SK-N-SH treated with all-trans-retinoic acid at 6 μM for 48 hours (cell line): ENCODE data around the gene SEMA4D.

ENCODE experiments used
- ARNTL ChIP-seq: fragments of 450-650 bp; formaldehyde crosslinking; IDR thresholded peaks from 2 replicates; pipeline ENCODE4 v1.5.0; 2020; ENCODE audit warnings: low read depth, mild to moderate bottlenecking, moderate library complexity, borderline replicate concordance
- BACH2 ChIP-seq: fragments of 250-450 bp; sonication (Bioruptor Pico); IDR thresholded peaks from 2 replicates; pipeline ENCODE4 v1.9.0; 2021; ENCODE audit warnings: mild to moderate bottlenecking, borderline replicate concordance
- CREB5 ChIP-seq: fragments of 250-450 bp; sonication (Bioruptor Pico); IDR thresholded peaks from 2 replicates; pipeline ENCODE4 v1.5.1; 2020; ENCODE audit warnings: low read depth, mild to moderate bottlenecking, moderate library complexity
- OSR1 ChIP-seq: fragments of 250-450 bp; sonication (Bioruptor Pico); IDR thresholded peaks from 2 replicates; pipeline ENCODE4 v1.8.0; 2022; ENCODE audit warnings: moderate library complexity, mild to moderate bottlenecking, inconsistent platforms
- RARB ChIP-seq: fragments of 250-450 bp; sonication (Bioruptor Pico); IDR thresholded peaks from 2 replicates; pipeline ENCODE4 v1.8.0; 2021; ENCODE audit warnings: mild to moderate bottlenecking, moderate library complexity
- ZFP3 ChIP-seq: fragments of 250-450 bp; sonication (Bioruptor Pico); IDR thresholded peaks from 2 replicates; pipeline ENCODE4 v1.5.0; 2020; ENCODE audit warnings: mild to moderate bottlenecking, moderate library complexity
- ZNF8 ChIP-seq: fragments of 450-650 bp; formaldehyde crosslinking; IDR thresholded peaks from 2 replicates; pipeline ENCODE4 v1.5.0; 2020; ENCODE audit warnings: mild to moderate bottlenecking, moderate library complexity

GRCh38 chr9:89480825-89481537, 16.9 kb downstream of the SEMA4D start:
- TF ChIP-seq ARNTL (CRISPR knock-in tag) (no peak), OSR1 (CRISPR knock-in tag) (no peak), RARB (CRISPR knock-in tag) (no peak), CREB5 (CRISPR knock-in tag) (no peak), ZFP3 (CRISPR knock-in tag) (no peak), ZNF8 (CRISPR knock-in tag) (no peak), BACH2 (no peak)
